SK-N-SH (cell line): ENCODE results near the gene FLAD1.

Source experiments
- EP300 ChIP-seq, 2 experiments: IDR thresholded peaks; 2 replicates each; pipeline versions ENCODE4 v1.4.0 to v1.6.1; 2012; ENCODE audit warnings: borderline replicate concordance in 1 of 2, low read depth in 1 of 2, low read length in 1 of 2
- GATA2 ChIP-seq: sonication (generic); formaldehyde crosslinking; IDR thresholded peaks from 2 replicates; pipeline ENCODE4 v1.5.0; 2020; ENCODE audit warnings: mild to moderate bottlenecking, missing genetic modification reagents
- JUND ChIP-seq: IDR thresholded peaks from 2 replicates; pipeline ENCODE4 v1.4.0; 2012
- MXI1 ChIP-seq: IDR thresholded peaks from 2 replicates; pipeline ENCODE4 v1.6.1; 2012; ENCODE audit warnings: mild to moderate bottlenecking, low read depth, low read length, improper control_type of control experiment
- NFIC ChIP-seq: IDR thresholded peaks from 2 replicates; pipeline ENCODE4 v1.4.0; 2012; ENCODE audit warnings: borderline replicate concordance
- POLR2AphosphoS5 ChIP-seq: IDR thresholded peaks from 2 replicates; pipeline ENCODE4 v1.6.1; 2012; ENCODE audit warnings: low read depth, low read length
- TAF1 ChIP-seq: IDR thresholded peaks from 2 replicates; pipeline ENCODE4 v1.6.1; 2012; ENCODE audit warnings: low read depth, mild to moderate bottlenecking, low read length, moderate library complexity, borderline replicate concordance
- TCF12 ChIP-seq: IDR thresholded peaks from 2 replicates; pipeline ENCODE4 v1.4.0; 2012
- YY1 ChIP-seq: IDR thresholded peaks from 2 replicates; pipeline ENCODE4 v1.4.0; 2012; ENCODE audit warnings: low read depth, mild to moderate bottlenecking
- TF ChIP-seq, protein P1 (sequence below): fragments of 200-600 bp; sonication (generic); IDR thresholded peaks from 2 replicates; pipeline ENCODE4 v1.6.1; 2017; ENCODE audit warnings: antibody characterized with exemption, mild to moderate bottlenecking, moderate library complexity
- TF ChIP-seq, protein P2 (sequence below): fragments of 150-350 bp; IDR thresholded peaks from 2 replicates; pipeline ENCODE4 v1.6.1; 2016; ENCODE audit warnings: mild to moderate bottlenecking, low read depth, low read length

- TF ChIP-seq MXI1 (no peak), TAF1 (no peak), EP300 (IDR thresholded peaks at IDR 0.05; ENCODE audit: borderline replicate concordance in 1 of 2, low read depth in 1 of 2, low read length in 1 of 2) (no peak), JUND (no peak), NFIC (no peak), TCF12 (no peak), GATA2 (CRISPR knock-in tag) (no peak), POLR2AphosphoS5 (no peak), YY1 (no peak)
- TF ChIP-seq, protein P1, sequence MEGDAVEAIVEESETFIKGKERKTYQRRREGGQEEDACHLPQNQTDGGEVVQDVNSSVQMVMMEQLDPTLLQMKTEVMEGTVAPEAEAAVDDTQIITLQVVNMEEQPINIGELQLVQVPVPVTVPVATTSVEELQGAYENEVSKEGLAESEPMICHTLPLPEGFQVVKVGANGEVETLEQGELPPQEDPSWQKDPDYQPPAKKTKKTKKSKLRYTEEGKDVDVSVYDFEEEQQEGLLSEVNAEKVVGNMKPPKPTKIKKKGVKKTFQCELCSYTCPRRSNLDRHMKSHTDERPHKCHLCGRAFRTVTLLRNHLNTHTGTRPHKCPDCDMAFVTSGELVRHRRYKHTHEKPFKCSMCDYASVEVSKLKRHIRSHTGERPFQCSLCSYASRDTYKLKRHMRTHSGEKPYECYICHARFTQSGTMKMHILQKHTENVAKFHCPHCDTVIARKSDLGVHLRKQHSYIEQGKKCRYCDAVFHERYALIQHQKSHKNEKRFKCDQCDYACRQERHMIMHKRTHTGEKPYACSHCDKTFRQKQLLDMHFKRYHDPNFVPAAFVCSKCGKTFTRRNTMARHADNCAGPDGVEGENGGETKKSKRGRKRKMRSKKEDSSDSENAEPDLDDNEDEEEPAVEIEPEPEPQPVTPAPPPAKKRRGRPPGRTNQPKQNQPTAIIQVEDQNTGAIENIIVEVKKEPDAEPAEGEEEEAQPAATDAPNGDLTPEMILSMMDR, result no peak
- TF ChIP-seq, protein P2, sequence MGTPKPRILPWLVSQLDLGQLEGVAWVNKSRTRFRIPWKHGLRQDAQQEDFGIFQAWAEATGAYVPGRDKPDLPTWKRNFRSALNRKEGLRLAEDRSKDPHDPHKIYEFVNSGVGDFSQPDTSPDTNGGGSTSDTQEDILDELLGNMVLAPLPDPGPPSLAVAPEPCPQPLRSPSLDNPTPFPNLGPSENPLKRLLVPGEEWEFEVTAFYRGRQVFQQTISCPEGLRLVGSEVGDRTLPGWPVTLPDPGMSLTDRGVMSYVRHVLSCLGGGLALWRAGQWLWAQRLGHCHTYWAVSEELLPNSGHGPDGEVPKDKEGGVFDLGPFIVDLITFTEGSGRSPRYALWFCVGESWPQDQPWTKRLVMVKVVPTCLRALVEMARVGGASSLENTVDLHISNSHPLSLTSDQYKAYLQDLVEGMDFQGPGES, result no peak
Observed at GRCh38 chr1:155001425-155001674, 18.2 kb downstream of the FLAD1 start.
